Astrocyte of the cerebellum (primary cell): ENCODE measurements around the gene CACNA1H.
"Not testable (repeated sequence)": the region's sequence is repeated elsewhere in the genome, so short reads cannot be mapped to it uniquely, and the experiment has no call there.

Experiments used
- DNase-seq: peaks from one replicate; pipeline ENCODE4 v3.0.0-alpha.2; 2011; ENCODE audit warnings: low read depth
- H3K4me3 ChIP-seq: 2 replicates; pipeline ENCODE4 v1.5.1; 2011; ENCODE audit warnings: mild to moderate bottlenecking, low read depth, low read length, moderate library complexity
- CTCF ChIP-seq: IDR thresholded peaks from 2 replicates; pipeline ENCODE4 v1.5.1; 2012; ENCODE audit warnings: low read length, low read depth, moderate library complexity, mild to moderate bottlenecking; ENCODE audit errors: missing control alignments
- in situ Hi-C: cut with HindIII; loops from 2 replicates; pipeline ENCODE4 v1.10.0; 2017; ENCODE audit warnings: low sequenced_read_pairs

CACNA1H gene

DNA sequence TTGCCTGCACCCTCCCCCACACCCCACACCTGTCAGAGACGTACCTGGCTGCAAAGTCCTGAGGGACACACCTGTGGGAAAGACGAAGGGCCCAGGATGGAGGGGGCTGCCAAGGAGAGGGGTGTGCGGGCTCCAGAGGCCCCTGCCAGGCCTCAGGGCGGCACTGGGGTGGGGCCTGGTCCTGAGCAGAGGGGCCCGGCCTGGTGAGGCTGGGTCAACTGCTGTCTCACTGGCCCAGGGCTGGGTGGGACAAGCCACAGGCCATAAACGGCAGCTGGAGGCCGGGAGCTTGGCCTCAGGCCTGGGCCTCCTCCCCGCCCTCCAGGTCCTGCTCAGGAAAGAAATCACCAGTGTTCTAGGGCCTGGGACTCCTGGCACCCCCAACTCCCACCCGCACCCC is 71.7 kb downstream of the CACNA1H start:
- no peak for TF ChIP-seq CTCF
- no peak for DNase-seq
- H3K4me3 ChIP-seq, result no peak overlapping the region
- in situ Hi-C loops, result no loop called here

DNA sequence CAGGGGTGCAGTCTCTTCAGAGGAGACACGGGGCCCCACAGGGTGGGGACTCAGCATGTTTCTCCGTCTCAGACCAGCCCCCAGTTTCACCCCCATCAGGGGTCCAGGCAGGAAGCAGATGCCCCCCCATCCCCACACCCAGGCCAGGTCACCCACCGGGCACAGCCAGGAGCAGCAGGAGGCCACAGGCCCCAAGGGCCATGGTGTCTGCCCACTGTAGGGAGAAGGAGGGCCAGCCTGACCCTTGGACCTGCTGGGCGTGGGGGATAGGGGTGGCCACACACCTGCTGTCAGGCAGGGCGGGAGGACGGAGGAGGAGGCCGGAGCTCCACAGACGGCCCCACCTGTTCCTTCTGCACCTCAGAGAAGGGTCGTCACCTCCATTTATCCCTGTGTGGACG is 72.1 kb downstream of the CACNA1H start, which contains the start of gene TPSG1:
Gene TPSG1, minus strand, starts transcription at position 218 of the 401 bp plus-strand sequence. Its CDS starts 16 bp downstream, at position 202.
- in situ Hi-C loops, result no loop called here
- H3K4me3 ChIP-seq, result no peak within 1 kb of the TSS
- no peak for TF ChIP-seq CTCF
- DNase-seq, result no peak

GRCh38 chr16:1225728-1226311 is 72.9 kb downstream of the CACNA1H start:
- DNase-seq, in situ Hi-C loops, H3K4me3 ChIP-seq: not testable (repeated sequence)

GRCh38 chr16:1226692-1227091 is 73.8 kb downstream of the CACNA1H start:
- DNase-seq, in situ Hi-C loops, H3K4me3 ChIP-seq: not testable (repeated sequence)

- H3K4me3 ChIP-seq, in situ Hi-C loops, DNase-seq: not testable (repeated sequence)
Observed at GRCh38 chr16:1228227-1228626, 75.3 kb downstream of the CACNA1H start.

GRCh38 chr16:1229476-1229875 is 76.6 kb downstream of the CACNA1H start:
- H3K4me3 ChIP-seq, DNase-seq, in situ Hi-C loops: not testable (repeated sequence)

DNA sequence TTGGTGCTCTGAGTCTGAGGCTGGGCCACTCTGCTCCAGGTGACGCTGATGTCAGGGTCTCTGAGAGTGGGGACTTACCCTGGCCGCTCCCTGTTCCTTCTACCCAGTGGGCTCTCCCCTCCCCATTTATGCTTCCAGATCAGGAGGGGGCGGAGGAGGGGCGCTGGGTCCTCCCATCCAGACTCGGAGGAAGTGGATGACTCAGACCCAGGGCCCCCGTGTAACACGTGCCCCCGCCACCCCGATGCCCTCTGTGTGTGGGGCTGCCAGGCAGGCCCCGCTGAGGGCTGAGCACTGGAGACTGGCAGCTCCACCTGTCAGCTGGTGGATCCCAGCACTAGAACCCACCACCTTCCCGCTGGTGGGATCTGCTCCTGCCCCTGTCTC is 77.2 kb downstream of the CACNA1H start, which contains the start of gene TPSB2:
Gene TPSB2, minus strand, starts transcription at position 101 of the 387 bp plus-strand sequence. CDS start 233 bp downstream, outside the sequence.
- DNase-seq, H3K4me3 ChIP-seq, in situ Hi-C loops: not testable (repeated sequence)

GRCh38 chr16:1230471-1231212 is 77.7 kb downstream of the CACNA1H start:
- H3K4me3 ChIP-seq, DNase-seq, in situ Hi-C loops: not testable (repeated sequence)

GRCh38 chr16:1231301-1231700 is 78.4 kb downstream of the CACNA1H start:
- H3K4me3 ChIP-seq, DNase-seq, in situ Hi-C loops: not testable (repeated sequence)

GRCh38 chr16:1232049-1232748 is 79.3 kb downstream of the CACNA1H start:
- in situ Hi-C loops, DNase-seq, H3K4me3 ChIP-seq: not testable (repeated sequence)

GRCh38 chr16:1236659-1237058 is 83.8 kb downstream of the CACNA1H start:
- DNase-seq, H3K4me3 ChIP-seq, in situ Hi-C loops: not testable (repeated sequence)
